ENCODE results near the gene SLC39A6. TPM values are rescaled to one million over a fixed set of nuclear protein-coding genes. Genes with fewer than 3 reads are reported as not detected.

Gene SLC39A6
- total and polyA plus RNA-seq, 12 donors: 4.3 to 79.1 (median 39.2) TPM

DNA sequence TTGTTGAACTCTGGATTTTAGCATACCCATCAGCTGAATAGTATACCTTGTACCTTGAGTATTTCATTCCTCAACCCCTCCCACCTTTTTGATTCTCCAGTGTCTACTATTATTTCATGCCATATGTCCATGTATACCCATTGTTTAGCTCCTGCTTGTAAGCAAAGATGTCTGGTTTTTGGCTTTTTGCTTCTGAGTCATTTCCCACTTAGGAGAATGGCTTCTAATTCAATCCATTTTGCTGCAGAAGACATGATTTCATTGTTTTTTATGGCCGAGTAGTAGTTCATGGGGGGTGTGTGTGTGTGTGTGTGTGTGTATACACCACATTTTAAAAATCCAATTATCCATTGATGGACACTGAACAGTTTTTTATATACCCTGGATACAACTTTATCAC lies 33.8 kb upstream of the SLC39A6 start:
- intact Hi-C loops (cut with DNase I): no loop called here
- DNase-seq: no peak
- Histone ChIP-seq H3K4me1 (replicated peaks in 1 of 2) (no peaks in the 10 kb centered on the region), H3K36me3 (replicated peaks in 1 of 2) (peaks cover 0 to 62% of the 10 kb centered on the region in 2 donors), H3K27ac (no peak overlapping the region), H3K4me3 (no peak overlapping the region), H3K27me3 (no peaks in the 10 kb centered on the region), H3K9me3 (replicated peaks in 1 of 3) (no peaks in the 10 kb centered on the region)
- 69 to 86% (median 76%) methylated on average over 1 of the region's 1 CpG for WGBS, 4 donors
- TF ChIP-seq, protein P1, sequence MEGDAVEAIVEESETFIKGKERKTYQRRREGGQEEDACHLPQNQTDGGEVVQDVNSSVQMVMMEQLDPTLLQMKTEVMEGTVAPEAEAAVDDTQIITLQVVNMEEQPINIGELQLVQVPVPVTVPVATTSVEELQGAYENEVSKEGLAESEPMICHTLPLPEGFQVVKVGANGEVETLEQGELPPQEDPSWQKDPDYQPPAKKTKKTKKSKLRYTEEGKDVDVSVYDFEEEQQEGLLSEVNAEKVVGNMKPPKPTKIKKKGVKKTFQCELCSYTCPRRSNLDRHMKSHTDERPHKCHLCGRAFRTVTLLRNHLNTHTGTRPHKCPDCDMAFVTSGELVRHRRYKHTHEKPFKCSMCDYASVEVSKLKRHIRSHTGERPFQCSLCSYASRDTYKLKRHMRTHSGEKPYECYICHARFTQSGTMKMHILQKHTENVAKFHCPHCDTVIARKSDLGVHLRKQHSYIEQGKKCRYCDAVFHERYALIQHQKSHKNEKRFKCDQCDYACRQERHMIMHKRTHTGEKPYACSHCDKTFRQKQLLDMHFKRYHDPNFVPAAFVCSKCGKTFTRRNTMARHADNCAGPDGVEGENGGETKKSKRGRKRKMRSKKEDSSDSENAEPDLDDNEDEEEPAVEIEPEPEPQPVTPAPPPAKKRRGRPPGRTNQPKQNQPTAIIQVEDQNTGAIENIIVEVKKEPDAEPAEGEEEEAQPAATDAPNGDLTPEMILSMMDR (IDR thresholded peaks at IDR 0.05): no peak
- no peak for TF ChIP-seq POLR2A (IDR thresholded peaks at IDR 0.05)

DNA sequence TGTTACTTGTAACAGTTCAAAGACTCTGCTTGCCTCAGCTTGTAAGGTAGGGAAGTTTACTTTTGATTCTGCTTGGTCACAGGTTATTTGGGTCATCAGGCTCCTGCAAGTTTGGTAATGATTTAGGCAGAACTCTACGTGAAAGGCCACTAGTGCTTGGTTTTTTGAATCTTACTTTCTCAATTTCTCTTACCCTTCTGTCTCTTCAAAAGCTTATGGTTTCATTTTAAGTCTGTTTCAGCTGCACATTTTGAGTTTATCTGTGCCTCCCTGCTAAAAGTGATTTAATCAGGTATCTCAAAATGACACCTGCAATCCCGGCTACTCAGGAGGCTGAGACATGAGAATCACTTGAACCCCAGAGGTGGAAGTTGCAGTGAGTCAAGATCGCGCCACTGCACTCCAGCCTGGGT lies 31.8 kb upstream of the SLC39A6 start:
- Histone ChIP-seq H3K4me1 (replicated peaks in 1 of 2) (no peaks in the 10 kb centered on the region), H3K27ac (no peak overlapping the region), H3K4me3 (no peak overlapping the region), H3K9me3 (replicated peaks in 1 of 3) (no peaks in the 10 kb centered on the region), H3K27me3 (no peaks in the 10 kb centered on the region), H3K36me3 (replicated peaks in 1 of 2) (peaks cover 0 to 58% of the 10 kb centered on the region in 2 donors)
- DNase-seq: no peak
- intact Hi-C loops (cut with DNase I): no loop called here
- TF ChIP-seq, protein P1 (IDR thresholded peaks at IDR 0.05): no peak
- no peak for TF ChIP-seq POLR2A (IDR thresholded peaks at IDR 0.05)
- WGBS, 4 donors: 83 to 90% (median 88%) methylated on average over 4 of the region's 4 CpGs

DNA sequence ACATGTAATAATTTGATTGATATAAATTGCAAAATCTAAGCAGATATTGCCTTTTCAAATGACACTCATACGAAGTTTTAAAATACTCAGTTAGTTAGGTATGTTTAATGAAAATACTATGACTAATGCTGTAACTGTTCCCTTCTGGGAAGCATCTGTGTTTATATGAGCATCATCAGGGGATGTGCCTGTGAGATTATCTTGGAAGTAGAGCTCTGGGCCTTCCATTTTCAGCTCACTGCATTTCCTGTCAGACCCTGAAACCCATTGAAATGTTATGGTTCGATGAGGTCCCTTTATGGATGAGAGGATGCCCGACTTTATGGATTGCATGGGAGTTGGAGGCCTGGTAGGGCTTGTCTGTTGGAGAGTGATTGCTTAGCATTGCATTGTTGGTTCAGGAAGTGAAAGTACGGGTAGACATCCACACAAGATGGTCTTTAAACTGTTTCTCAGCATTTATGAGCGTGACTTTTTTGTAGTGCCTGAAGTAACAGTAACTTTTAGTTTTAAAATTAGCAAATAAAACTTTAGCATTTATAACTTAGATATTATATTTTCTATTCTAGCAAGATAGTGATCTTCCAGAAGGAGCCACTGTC lies 29.2 kb upstream of the SLC39A6 start:
- TF ChIP-seq POLR2A (IDR thresholded peaks at IDR 0.05): no peak
- TF ChIP-seq, protein P1 (IDR thresholded peaks at IDR 0.05): no peak
- H3K4me1 ChIP-seq (replicated peaks in 1 of 2): peaks cover 0 to 3% of the 10 kb centered on the region in 2 donors
- H3K27ac ChIP-seq: no peak overlapping the region
- intact Hi-C loops (cut with DNase I): no loop called here
- no peak overlapping the region for H3K4me3 ChIP-seq
- peaks cover 0 to 69% of the 10 kb centered on the region in 2 donors for H3K36me3 ChIP-seq (replicated peaks in 1 of 2)
- 77 to 85% (median 83%) methylated on average over 5 of the region's 5 CpGs for WGBS, 4 donors
- no peaks in the 10 kb centered on the region for H3K9me3 ChIP-seq (replicated peaks in 1 of 3)
- no peak for DNase-seq
- no peaks in the 10 kb centered on the region for H3K27me3 ChIP-seq

DNA sequence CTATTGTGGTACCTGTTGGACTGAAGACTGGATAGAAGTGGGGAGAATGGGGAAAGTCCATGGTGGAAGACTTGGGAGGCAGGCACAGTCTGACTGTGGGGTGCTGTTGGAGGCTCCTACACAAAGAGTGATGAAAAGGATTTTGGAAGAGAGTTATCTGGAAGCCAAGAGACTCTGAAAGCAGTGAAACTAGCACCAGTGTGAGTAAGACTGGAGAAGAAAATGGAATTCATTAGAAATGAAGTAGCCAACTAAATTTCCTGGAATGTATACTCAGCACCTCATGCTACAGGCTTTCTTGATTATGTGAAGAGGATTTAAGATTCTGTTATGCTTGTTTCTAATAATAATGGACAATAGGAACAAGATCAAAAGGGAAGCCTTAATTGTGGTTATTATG lies 28.3 kb upstream of the SLC39A6 start:
- no peaks in the 10 kb centered on the region for H3K9me3 ChIP-seq (replicated peaks in 1 of 3)
- no peaks in the 10 kb centered on the region for H3K27me3 ChIP-seq
- H3K27ac ChIP-seq: no peak overlapping the region
- H3K36me3 ChIP-seq (replicated peaks in 1 of 2): peaks cover 0 to 75% of the 10 kb centered on the region in 2 donors
- no peak for TF ChIP-seq POLR2A (IDR thresholded peaks at IDR 0.05)
- TF ChIP-seq, protein P1 (IDR thresholded peaks at IDR 0.05): no peak
- intact Hi-C loops (cut with DNase I): no loop called here
- peaks cover 0 to 3% of the 10 kb centered on the region in 2 donors for H3K4me1 ChIP-seq (replicated peaks in 1 of 2)
- no peak for DNase-seq
- H3K4me3 ChIP-seq: no peak overlapping the region

Data from adrenal gland (tissue), 12 donors.